GM19438 (cell line): ENCODE data around the gene CLSTN3.

Experiments used
- ATAC-seq: cut with Tn5 transposase; IDR thresholded peaks from one replicate; pipeline ENCODE4 v1.9.1; 2021; ENCODE audit warnings: low read depth; ENCODE audit not compliant: unreplicated experiment

The CLSTN3 gene

DNA sequence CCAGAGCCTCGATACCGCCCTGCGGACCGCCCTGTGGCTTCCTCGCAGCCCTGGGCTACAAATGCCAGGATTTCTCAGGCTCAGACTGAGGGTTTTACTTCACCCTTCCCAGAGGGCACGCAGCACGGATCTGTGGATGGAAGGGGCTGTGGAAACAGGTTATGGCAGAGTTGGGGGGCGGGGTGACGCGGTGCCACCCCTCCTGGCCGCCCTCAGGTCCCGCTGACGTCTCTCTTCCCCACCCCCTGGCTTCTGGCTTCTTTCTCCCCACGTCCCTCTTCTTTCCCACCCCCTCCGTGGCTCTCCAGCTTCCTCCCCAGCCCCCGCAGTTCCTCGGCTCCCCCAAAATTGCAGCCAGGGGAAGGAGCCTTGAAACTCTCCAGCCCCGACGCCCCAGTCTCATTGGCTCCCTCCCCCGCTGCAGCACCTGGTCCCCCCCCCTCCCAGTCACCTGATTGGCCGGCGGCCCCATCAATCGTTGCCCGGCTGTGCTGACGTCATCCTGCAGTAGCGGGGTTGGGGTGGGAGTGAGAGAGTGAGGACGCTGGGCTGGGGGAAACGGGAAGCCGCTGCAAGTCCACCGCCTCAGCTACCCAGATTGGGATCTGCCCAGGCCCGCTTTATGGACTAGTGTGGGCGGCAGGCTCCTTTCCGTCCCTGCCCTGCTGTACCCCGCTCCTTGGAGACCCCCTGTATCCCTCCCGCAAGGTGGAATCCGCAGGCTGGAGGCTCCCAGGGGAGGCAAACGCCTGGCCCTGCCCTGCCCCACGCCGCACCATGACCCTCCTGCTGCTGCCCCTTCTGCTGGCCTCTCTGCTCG, at the start of gene CLSTN3:
Gene CLSTN3, plus strand, starts transcription at position 500 of the 820 bp plus-strand sequence. Its CDS starts 278 bp downstream, at position 778.
- ATAC-seq: peak; percentile 81

DNA sequence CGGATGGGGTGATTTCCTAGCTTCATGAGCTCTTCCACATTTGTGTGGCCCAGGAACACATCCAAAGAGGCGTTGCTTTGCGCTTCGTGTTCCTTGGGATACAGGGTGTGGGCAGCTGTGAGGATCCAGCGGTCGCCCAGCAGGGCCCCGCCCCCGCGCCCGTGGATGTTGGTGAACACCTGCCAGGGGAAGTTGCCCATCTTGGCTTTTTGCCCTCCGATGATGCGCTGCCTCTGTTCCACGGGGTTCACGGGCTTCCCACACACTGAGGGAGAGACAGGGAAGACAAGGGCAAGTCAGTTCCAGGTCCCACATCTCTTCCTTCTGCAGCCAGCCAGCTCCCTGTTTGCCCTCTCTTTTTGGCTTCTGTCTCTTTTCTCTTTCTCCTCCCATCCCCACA, 49.1 kb upstream of the CLSTN3 start:
- ATAC-seq: no peak

DNA sequence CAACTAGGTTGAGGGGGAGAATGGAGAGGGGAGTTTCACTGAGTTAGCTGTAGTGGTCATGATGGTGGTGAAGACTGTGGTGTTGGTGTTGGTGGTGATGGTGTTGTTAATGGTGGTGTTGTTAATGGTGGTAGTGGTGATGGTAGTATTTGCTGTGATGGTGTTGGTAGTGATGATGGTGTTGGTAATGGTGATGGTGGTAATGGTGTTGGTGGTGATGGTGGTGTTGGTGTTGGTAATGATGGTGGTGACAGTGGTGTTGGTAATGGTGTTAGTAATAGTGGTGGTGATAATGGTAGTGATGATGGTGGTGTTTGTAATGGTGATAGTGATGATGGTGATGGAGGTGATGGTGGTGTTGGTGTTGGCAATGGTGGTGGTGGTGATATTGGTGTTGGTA, 47.0 kb upstream of the CLSTN3 start:
- ATAC-seq: no peak

DNA sequence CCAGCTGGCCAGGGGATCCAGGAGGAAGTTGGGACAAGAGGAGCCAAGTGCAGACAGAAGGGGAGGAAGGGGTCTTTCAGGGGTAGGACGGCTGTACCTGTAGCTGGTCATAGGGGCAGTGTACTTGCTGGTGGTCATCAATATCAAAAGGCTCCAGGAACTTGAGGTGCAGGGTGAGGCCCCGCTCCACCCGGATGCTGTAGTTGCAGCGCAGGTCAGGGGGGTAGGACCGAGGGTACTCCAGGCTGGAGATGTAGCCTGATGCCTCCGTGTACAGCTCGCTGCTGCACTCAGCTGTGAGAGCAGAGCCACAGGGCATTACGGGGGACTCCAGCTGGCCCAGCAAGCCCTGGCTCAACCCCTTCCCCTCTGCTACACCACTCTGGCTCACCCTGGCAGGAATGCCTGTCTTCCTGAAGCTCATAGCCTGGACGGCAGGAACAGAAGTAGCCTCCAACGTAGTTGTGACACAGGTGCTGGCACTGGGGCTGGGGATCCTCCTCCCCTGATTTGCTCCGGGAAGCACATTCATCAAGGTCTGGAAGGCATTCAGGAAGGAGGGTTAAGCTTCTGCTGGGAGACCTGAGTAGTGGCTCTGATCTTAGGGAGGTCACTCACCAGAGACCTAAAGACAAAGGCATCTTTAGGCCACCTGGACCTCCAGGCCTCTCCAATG, 40.8 kb upstream of the CLSTN3 start:
- ATAC-seq: no peak

DNA sequence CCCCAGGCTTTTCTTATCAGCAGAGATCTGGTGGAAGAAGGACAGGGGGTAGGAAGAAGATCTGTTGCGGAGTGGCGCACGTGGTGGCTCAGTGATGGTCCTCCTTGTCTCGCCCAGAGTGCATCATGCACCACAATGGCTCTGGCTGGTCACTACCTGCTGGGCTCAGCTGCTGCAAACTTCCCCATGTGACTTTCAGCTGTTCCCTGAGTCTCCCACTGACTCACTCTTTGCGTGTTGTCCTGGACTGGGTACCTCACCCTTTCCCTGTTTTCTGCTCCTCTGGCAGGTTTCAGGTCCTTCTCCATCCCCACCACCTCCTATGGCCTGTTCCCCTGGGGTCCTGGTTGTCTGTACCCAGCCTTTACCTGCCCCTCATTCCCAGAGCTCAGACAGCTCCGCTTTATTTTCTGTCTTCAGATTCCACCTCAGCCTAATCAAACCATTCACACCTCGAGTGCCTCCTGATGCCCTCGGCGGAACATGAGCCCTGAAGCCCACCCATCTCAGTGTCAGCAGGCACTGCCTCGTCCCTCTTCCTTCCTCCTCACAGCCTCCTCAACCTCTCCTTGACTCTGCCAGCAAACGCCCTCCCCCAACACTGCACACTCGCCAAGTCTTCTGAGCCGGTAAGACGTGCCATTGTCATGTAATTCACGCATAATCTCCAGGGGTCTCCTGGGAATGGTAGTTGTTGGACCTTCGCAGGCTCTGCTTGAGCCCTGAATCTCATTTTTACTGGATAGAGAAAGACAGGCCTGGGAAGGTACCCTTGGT, 39.8 kb upstream of the CLSTN3 start:
- ATAC-seq: no peak

DNA sequence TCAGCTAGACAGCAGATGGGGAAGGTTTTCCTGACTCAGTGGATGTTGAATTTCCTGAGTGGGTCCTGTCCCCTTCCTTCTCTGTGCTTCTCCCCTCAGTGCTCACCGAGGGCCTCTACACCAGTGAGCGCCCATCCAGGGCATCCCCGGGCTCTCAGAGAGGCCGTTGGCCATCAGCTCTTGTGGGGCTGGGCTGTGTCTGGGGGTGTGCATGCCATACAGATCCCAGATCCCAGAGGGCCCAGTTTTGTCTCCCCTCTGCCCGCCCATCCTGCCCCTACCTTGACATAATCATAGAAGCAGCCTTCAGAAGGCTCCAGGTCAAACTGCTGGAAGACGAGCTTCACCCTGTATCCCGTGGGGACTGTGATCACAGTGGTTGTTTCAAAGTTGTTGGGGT, 39.0 kb upstream of the CLSTN3 start:
- no peak for ATAC-seq

DNA sequence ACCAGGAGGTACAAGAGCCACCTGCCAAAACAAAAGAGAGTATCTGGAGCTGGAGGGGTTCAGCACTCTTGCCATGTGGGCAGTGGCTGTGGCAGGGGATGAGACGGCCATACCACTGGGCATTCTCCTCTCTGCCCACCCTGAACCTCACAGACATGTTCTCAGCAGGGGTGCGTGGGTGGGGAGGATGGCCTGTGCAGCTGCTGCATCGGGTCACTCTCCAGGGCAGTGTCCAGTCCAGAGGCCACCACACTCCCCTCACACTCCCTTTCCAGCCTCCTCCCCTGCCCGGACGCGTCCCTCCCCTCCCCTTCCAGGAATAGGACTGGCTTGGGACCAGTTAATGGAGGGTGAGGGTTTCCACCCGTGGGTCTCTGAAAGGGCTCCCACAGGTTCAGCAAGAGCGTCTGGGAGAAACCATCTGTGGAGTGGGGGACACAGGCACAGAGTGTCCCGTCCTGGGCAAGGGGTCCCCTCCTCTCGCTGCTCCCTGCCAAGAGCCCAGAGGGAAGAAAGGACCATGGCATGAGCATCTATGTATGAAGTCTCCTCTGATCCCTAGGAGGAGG, 38.4 kb upstream of the CLSTN3 start:
- ATAC-seq: no peak

DNA sequence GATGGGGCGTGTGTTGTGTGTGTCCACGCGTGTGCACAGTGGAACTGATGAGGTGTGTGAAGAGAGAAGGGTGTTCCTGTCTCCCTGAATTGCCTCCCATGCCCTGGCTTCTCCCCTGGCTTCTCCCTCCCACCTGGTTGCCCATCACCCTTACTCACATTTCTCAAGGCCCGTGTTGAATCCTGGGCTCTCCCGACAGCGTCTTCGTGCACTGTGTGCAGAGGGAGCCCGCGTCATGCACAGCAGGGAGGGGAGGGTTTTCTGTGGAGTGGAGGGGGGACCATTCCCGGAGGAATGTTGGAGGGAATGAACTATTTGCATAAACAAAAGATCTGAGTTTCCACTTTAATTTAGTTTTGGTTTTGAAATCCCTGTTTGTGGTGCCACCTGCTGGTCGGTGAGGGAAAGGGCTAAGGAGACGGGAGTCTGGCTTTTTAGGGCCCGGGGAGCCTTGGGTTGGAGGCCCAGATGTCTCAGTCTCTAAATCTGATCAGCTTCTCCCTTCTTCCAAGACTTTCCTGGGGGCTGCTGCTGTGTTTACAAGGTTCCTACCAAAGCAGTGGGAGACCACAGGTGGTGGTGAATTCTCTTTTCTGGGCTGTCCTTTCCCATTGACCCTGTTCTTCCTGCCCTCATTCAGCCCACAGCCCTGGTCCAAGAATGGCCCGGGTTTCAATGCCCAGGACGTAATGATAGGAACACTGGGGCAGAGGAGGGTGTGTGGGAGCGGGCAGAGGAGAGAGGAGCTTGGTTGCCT, 37.8 kb upstream of the CLSTN3 start, which contains the start of gene C1R:
Gene C1R, minus strand, starts transcription at position 217 of the 757 bp plus-strand sequence. Its CDS starts 57 bp downstream, at position 160.
- no peak for ATAC-seq

DNA sequence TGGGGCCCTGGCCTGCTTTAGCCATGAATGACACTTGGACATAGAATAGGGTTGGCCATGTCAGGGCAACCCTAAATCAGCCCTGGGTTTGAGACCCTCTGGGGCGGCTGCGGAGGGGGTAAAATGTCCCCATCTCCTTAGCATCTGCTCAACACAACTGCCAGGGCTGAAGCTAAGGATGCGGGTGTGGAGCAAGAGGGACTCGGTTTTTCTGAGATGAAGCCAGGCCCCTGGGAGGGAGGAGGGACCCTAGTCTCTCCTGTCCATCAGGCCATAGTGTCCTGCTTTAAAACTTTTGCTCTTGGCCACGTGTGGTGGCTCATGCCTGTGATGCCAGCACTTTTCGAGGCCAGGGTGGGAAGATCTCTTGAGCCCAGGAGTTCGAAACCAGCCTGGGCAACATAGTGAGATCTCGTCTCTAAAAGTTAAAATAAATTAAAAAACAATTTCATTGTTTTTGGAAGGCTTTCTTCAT, 37.1 kb upstream of the CLSTN3 start:
- no peak for ATAC-seq

DNA sequence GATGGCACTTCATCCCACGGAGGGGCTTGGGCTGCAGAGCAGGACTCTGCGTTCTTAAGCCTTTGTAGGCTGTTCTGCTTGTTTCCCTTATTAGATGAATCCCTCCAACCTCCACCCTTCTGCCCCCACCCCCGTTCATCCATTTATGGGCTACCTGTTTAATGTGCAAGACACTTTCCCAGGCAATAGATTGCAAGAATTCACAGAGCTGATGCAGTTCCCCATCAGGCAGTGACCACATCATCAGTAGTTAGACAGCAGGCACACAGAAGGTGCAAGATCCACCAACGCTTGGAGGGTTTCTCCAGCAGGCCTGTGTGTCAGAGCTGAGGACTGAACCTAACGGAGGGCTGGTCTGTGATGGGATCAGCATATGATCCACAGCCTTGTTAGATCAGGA, 36.7 kb upstream of the CLSTN3 start:
- no peak for ATAC-seq

DNA sequence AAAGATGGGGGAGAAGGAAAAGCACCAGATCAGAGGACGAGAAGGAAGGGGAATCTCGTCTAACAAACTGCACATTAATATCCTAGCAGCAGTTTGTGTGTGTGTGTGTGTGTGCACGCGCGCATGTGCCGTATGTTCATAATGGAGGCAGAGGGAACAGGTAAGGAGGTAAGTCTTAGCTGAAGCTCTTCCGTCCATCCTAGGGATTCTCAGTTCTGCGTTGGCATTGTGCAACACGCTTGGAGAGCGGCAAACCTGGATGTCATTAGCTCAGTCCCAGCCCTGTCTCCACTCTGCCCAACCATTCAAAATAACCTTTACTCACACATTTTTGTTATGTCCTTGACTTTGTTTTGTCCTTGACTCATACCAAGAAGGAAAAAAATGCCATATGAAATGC, 36.3 kb upstream of the CLSTN3 start:
- no peak for ATAC-seq

DNA sequence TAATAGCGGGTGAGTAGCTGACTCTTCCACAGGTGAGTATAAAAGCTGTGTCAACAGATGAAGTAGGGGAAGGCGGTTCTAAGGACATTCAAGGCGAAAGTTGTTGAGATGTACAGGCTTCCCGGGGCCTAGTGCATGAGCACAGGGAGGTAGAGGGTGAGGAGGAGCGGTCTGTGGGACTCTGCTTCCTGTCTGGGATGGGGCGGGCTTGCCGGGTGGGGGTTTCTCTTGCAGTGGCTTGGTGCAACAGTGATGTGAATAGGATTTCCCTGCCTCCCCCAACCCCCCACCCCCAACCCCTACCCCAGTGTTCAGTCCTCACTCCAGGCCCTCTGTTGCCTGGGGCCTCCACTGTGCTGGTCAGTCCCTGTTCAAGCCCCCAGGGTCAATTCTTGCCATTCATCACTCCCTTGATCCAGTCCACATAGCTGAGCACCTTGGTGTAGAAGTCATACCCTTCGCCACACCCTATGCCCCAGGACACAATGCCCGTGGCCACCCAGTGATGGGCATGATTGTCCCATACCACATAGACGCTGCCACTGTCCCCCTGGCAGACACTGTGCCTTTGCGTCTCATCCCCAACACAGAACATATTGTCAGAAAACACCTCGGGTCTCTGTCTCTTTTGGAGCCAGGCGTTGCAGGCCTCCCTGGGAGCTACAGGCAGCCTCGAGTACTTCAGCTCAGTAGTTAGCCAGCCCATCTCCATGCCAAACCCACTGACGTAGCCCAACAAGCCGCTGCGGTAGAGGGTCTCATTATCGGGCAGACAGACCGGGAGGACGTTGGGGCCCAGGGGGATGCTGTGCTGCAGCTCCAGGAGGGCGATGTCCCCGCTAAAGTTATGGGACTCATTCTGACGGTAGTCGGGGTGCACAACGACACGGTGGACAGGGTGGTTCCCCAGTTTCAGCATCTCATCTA, 33.9 kb upstream of the CLSTN3 start:
- no peak for ATAC-seq

DNA sequence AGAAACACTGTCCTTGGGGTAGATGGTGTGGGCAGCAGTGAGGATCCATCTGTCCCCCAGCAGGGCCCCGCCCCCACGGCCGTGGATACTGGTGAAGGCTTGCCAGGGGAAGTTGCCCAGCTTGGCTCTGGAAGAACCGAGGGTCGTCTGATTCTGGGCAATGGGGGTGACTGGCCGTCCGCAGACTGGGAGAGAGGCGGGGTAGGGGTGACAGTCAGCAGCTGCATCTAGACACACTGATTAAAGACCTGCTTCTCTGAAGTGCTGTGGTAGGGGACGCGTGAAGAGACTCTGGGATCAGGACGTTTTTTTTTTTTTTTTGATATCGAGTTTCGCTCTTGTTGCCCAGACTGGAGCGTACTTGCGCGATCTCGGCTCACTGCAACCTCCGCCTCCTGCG, 33.2 kb upstream of the CLSTN3 start:
- no peak for ATAC-seq

DNA sequence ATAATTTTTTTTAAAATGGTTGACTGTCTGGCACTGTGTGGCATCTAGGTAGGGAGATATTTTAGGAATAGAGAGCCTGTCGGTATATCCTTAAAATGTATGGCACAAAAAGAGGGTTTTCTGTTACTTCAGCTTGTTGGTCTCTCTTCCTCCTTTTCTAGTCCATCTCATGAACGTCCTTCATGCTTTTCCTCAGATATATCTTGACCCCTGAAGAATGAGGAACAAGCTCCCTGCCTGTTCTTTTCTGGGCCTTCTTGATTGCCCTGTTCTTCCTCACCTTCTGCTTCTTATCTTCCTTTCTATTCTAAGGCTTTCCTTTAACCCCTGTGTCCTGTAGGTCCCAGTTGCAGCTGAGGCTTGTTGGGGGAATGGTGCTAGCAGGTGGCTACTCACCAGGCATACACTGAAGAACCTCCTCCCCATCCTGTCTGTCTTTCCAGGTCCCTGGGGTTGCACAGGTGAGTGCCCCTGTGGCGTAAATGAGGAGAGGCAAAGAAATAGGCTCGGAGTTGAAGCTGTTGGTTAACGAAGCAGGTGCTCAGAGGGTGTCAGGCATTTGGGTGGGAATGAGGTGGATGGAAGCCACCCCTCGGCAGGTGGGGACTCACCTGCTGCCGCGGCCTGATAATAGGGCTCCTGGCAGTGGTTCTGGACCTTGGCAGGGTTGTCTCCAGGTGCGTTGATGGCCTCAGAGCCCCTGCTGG, 30.7 kb upstream of the CLSTN3 start:
- ATAC-seq: no peak

DNA sequence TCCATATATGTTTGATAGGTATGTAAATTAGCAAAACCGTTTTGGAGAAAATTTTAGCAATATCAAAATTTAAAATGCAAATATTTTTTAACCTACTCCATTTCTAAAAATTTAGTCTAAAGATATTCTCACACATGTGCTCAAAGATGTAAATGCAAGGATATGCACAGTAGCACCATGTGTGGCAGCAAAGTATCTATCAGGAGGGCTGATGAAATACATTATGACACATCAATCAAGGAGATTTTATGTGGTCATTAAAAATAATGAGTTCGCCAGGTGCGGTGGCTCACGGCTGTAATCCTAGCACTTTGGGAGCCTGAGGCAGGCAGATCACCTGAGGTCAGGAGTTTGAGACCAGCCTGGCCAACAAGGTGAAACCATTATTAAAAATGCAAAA, 29.9 kb upstream of the CLSTN3 start:
- ATAC-seq: no peak

DNA sequence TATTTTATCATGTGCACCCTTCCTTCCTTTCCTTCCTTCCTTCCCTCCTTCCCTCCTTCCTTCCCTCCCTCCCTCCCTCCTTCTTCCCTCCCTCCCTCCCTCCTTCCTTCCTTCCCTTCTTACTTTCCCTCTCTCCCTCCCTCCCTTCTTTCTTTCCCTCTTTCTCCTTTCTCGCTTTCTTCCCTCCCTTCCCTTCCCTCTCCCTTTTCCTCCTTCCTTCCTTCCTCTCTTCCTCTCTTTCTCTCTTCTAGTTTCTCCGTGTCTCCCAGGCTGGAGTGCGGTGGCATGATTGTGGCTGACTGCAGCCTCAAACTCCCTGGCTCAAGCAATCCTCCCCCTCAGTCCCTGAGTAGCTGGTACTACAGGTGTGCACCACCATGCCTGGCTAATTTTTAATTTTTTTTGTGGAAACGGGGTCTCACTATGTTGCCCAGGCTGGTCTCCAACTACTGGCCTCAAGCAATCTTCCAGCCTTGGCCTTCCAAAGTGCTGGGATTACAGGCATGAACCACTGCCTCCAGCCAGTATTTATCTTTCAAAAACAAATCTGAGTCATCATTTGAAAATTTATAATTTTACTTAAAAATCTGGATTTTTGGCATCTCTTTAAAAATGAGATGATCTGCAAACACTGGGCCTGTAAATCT, 29.0 kb upstream of the CLSTN3 start:
- no peak for ATAC-seq

DNA sequence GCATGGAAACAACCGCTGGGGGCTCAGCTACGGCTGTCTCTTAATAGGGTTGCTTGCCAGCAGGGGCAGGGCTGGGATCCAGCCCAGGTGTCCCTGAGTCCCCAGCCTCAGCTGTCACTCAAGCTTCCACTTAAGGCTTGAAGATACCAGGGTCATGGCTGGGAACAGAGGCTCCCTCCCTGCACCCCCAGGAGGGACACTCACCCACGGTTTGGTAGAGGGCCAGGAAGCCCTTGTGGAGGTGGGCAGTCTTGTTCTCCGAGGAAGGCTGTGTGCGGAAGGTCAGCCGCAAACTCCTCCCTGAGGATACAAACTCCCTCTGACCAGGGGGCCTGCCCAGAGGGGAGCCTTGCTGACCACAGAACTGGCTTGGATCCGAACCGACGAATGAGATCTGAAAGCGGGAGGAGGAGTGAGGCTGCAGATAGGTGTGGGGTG, 28.5 kb upstream of the CLSTN3 start:
- ATAC-seq: no peak

DNA sequence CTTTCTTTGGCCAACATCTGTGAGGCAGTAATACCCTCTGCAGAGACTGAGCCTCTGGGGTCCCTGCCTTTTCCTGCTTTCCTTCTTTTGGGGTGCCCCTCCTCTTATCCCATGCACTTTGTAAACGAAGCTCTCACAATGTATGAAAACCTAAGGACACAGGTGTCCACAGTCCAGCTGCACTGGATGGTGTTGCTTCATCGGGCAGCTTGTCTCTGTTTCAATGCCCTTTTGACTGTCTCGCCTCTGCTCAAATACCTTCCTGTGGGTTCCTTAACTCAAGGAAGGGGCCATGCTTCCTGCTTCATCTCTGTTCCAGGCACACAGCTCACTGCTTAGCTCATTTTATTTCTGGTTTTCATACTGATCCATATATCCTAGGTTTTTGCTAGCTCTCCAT, 27.6 kb upstream of the CLSTN3 start:
- ATAC-seq: no peak
